GM18951 (cell line): ENCODE results near the gene CT45A6.
"Not testable (repeated sequence)": the region's sequence is repeated elsewhere in the genome, so short reads cannot be mapped to it uniquely, and the experiment has no call there.

Experiments used
- in situ Hi-C: fragments of 300-500 bp; cut with MboI; formaldehyde crosslinking; loops from one replicate; pipeline ENCODE4 v1.12.0; 2022; ENCODE audit warnings: low sequenced_read_pairs, mixed read lengths, inconsistent platforms; ENCODE audit not compliant: unreplicated experiment

CT45A6 gene

GRCh38 chrX:135802687-135803086 is at the start of gene CT45A6:
Gene CT45A6 (minus strand): TSS chrX:135802787. CDS start chrX:135798993, 3,794 bp downstream.
- in situ Hi-C loops: not testable (repeated sequence)

DNA sequence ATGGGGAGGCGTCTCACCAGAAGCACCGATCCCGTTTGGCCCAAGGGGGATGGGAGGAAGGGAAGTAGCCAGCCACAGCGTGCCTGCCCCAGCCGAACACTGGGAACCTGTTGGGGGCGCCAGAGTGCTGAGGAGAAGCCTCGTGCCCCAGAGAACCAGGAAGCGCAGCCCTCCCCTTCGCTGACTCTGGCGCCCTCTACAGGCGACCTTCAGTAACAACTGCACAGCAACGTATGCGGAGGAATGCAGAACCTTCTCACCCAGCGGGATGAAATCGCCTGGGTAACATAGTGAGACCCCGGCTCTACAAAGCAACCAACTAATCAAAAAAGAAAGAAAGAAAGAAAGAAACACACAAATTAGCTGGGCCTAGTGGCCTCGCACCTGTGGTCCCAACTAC is 34.6 kb upstream of the CT45A6 start, which contains the start of gene CT45A7:
TSS of gene CT45A7 (minus strand) at position 101 of the 400 bp plus-strand sequence. CDS start 3,747 bp downstream, outside the sequence.
- in situ Hi-C loops: not testable (repeated sequence)

- in situ Hi-C loops: not testable (repeated sequence)
These were observed 17.3 kb upstream of the CT45A6 start, which contains the start of gene CT45A2 for GRCh38 chrX:135819912-135820311. Gene CT45A2 (minus strand): TSS chrX:135820012. CDS start chrX:135816265, 3,747 bp downstream.

GRCh38 chrX:135785403-135785802 is 17.2 kb downstream of the CT45A6 start, which contains the start of gene CT45A5:
Gene CT45A5 (minus strand): TSS chrX:135785503. CDS start chrX:135781729, 3,774 bp downstream.
- in situ Hi-C loops: not testable (repeated sequence)

- in situ Hi-C loops: not testable (repeated sequence)
These were observed 34.5 kb downstream of the CT45A6 start, which contains the start of gene CT45A3 for GRCh38 chrX:135768091-135768490. Gene CT45A3 (minus strand): TSS chrX:135768191. CDS start chrX:135764444, 3,747 bp downstream.

GRCh38 chrX:135744739-135745138 is 57.8 kb downstream of the CT45A6 start:
- in situ Hi-C loops: not testable (repeated sequence)
